Erythroblast (primary cell): Measurements from ENCODE around the gene GAST.

ENCODE experiments used
- GATA1 ChIP-seq: IDR thresholded peaks from 2 replicates; pipeline ENCODE4 v1.6.1; 2011; ENCODE audit warnings: low read depth, mild to moderate bottlenecking, control low read depth, low read length, moderate library complexity
- POLR2A ChIP-seq: IDR thresholded peaks from 2 replicates; pipeline ENCODE4 v1.6.1; 2011; ENCODE audit warnings: mild to moderate bottlenecking, low read length

DNA sequence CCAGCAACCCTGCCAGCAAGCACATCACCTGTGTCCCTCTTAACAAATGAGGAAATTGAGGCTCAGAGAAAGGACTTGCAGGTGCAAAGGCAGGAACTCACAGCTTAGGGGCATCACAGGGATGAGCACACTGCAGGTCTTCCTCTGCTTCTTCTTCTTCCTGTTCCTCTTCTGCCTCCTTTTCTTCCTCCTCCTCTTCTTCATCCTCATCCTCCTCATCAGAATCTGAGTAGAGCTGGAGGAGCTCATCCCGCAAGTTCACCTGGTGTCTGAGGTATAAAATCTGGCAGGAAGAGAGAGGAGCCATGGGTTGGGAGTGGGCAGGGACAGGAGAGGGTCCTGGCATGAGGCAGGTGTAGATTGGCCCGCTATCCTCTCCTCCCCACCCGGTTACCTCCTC is 19.7 kb downstream of the GAST start:
- TF ChIP-seq POLR2A = no peak
- TF ChIP-seq GATA1 = no peak
